Body of pancreas (tissue), 4 donors: Measurements from ENCODE around the gene MAGOH. TPM values are rescaled to one million over a fixed set of nuclear protein-coding genes. Genes with fewer than 3 reads are reported as not detected.
A peak's percentile ranks its signal among the peaks of the same experiment; 100 is the strongest.

Source experiments
- ATAC-seq: fragments of 150-250 bp; one replicate; pipeline ENCODE4 v1.9.1; 2016
- DNase-seq, 4 donors: peaks; one replicate each; pipeline ENCODE4 v3.0.0-alpha.2; 2019
- H3K27ac ChIP-seq, 4 donors: fragments of 200-600 bp; sonication (generic); 1 replicate in 3 of 4; 2 replicates in 1 of 4; pipeline versions ENCODE4 v1.5.1 to v1.6.1; 2016 to 2019; ENCODE audit warnings: mild to moderate bottlenecking in 1 of 4, mixed read lengths in 1 of 4, moderate library complexity in 1 of 4
- H3K27me3 ChIP-seq, 2 donors: fragments of 200-600 bp; sonication (generic); one replicate each; pipeline ENCODE4 v1.6.0; 2016; ENCODE audit warnings: mild to moderate bottlenecking in 1 of 2
- H3K36me3 ChIP-seq, 2 donors: fragments of 200-600 bp; sonication (generic); replicated peaks in 1 of 2; 2 replicates each; pipeline ENCODE4 v1.5.1; 2016; ENCODE audit warnings: low read depth in 2 of 2; ENCODE audit not compliant: insufficient read depth in 1 of 2
- H3K4me1 ChIP-seq: fragments of 200-600 bp; sonication (generic); one replicate; pipeline ENCODE4 v1.6.0; 2016
- H3K4me3 ChIP-seq, 2 donors: fragments of 200-600 bp; sonication (generic); 1 replicate in 1 of 2; 2 replicates in 1 of 2; pipeline ENCODE4 v1.5.1; 2016 to 2019
- H3K9me3 ChIP-seq, 3 donors: fragments of 200-600 bp; sonication (generic); 1 replicate in 2 of 3; 2 replicates in 1 of 3; pipeline ENCODE4 v1.5.1; 2016
- CTCF ChIP-seq, 7 experiments: fragments of 450-650 bp in 4 of 7; fragments of 200-600 bp in 3 of 7; sonication (generic) in 3 of 7; IDR thresholded peaks; one replicate each; pipeline ENCODE4 v1.5.1; 2016 to 2019; ENCODE audit warnings: antibody characterized with exemption in 7 of 7
- POLR2A ChIP-seq, 3 donors: fragments of 450-650 bp; IDR thresholded peaks; one replicate each; pipeline ENCODE4 v1.6.1; 2016; ENCODE audit warnings: antibody characterized with exemption in 3 of 3, mild to moderate bottlenecking in 2 of 3
- WGBS, 2 donors: methylation state at CpG; one replicate each; pipeline ENCODE4 v1.1.5; 2017; 5-methylcytosine and 5-hydroxymethylcytosine counted together
- intact Hi-C: fragments of 100-400 bp; cut with DNase I; formaldehyde crosslinking; loops from one replicate; pipeline ENCODE4 v1.15.1; 2023
- total RNA-seq, 2 donors: library from RNA; depleted of rRNA; stranded (reverse); fragments of >200 nt; gene quantifications; one replicate each; pipeline ENCODE4 v1.1.0, GENCODE V29; 2016

MAGOH gene
- total RNA-seq, 2 donors from 2014 or later: 9.6 to 15.2 TPM

- ATAC-seq (peak; percentile 48), DNase-seq (no peak)
- intact Hi-C loops: no loop called here
- WGBS, 2 donors: 21% methylated on average over 5 of the region's 5 CpGs
- Histone ChIP-seq H3K9me3 (no peaks in the 10 kb centered on the region), H3K4me3 (no peak overlapping the region), H3K27me3 (no peaks in the 10 kb centered on the region), H3K4me1 (peaks cover 18% of the 10 kb centered on the region), H3K27ac (no peak overlapping the region), H3K36me3 (no peaks in the 10 kb centered on the region)
- TF ChIP-seq CTCF (IDR thresholded peaks at IDR 0.05) (no peak), POLR2A (IDR thresholded peaks at IDR 0.05) (no peak)
Observed at GRCh38 chr1:53257454-53258081, 19.2 kb upstream of the MAGOH start.

GRCh38 chr1:53256511-53257453 lies 18.5 kb upstream of the MAGOH start:
- H3K4me3 ChIP-seq: no peak overlapping the region
- no peaks in the 10 kb centered on the region for H3K36me3 ChIP-seq
- 80 to 88% methylated on average over 11 of the region's 11 CpGs for WGBS, 2 donors
- peaks cover 18% of the 10 kb centered on the region for H3K4me1 ChIP-seq
- H3K9me3 ChIP-seq: no peaks in the 10 kb centered on the region
- no peak overlapping the region for H3K27ac ChIP-seq
- TF ChIP-seq CTCF (IDR thresholded peaks at IDR 0.05) (no peak), POLR2A (IDR thresholded peaks at IDR 0.05) (no peak)
- ATAC-seq (no peak), DNase-seq (no peak)
- no peaks in the 10 kb centered on the region for H3K27me3 ChIP-seq
- intact Hi-C loops: no loop called here

- no peak overlapping the region for H3K27ac ChIP-seq
- ATAC-seq (no peak), DNase-seq (no peak)
- 92 to 97% methylated on average over 4 of the region's 4 CpGs for WGBS, 2 donors
- H3K27me3 ChIP-seq: no peaks in the 10 kb centered on the region
- H3K36me3 ChIP-seq: no peaks in the 10 kb centered on the region
- intact Hi-C loops: no loop called here
- H3K4me1 ChIP-seq: peaks cover 18% of the 10 kb centered on the region
- TF ChIP-seq CTCF (IDR thresholded peaks at IDR 0.05) (no peak), POLR2A (IDR thresholded peaks at IDR 0.05) (no peak)
- no peak overlapping the region for H3K4me3 ChIP-seq
- H3K9me3 ChIP-seq: no peaks in the 10 kb centered on the region
Observed at GRCh38 chr1:53255031-53255430, 16.7 kb upstream of the MAGOH start.

GRCh38 chr1:53254011-53254640 lies 15.8 kb upstream of the MAGOH start:
- 64 to 70% methylated on average over 4 of the region's 4 CpGs for WGBS, 2 donors
- H3K27ac ChIP-seq: no peak overlapping the region
- DNase-seq (no peak), ATAC-seq (no peak)
- H3K4me3 ChIP-seq: no peak overlapping the region
- intact Hi-C loops: no loop called here
- no peak for TF ChIP-seq POLR2A (IDR thresholded peaks at IDR 0.05)
- no peaks in the 10 kb centered on the region for H3K36me3 ChIP-seq
- no peaks in the 10 kb centered on the region for H3K27me3 ChIP-seq
- peaks cover 25% of the 10 kb centered on the region for H3K4me1 ChIP-seq
- no peaks in the 10 kb centered on the region for H3K9me3 ChIP-seq

- intact Hi-C loops: no loop called here
- WGBS, 2 donors: 83 to 91% methylated on average over 4 of the region's 4 CpGs
- Histone ChIP-seq H3K9me3 (no peaks in the 10 kb centered on the region), H3K4me3 (no peak overlapping the region), H3K36me3 (no peaks in the 10 kb centered on the region), H3K27ac (peak overlapping the region in 3 of 4 donors; percentile 24 to 53 (median 41)), H3K27me3 (no peaks in the 10 kb centered on the region), H3K4me1 (peaks cover 13% of the 10 kb centered on the region)
- TF ChIP-seq CTCF (IDR thresholded peaks at IDR 0.05) (no peak), POLR2A (IDR thresholded peaks at IDR 0.05) (no peak)
- ATAC-seq: no peak
- DNase-seq: no peak
Observed at GRCh38 chr1:53250325-53250724, 12.0 kb upstream of the MAGOH start.
